Astrocyte of the cerebellum (primary cell): ENCODE data around the gene CHRM4.

ENCODE experiments used
- DNase-seq: peaks from one replicate; pipeline ENCODE4 v3.0.0-alpha.2; 2011; ENCODE audit warnings: low read depth
- H3K4me3 ChIP-seq: 2 replicates; pipeline ENCODE4 v1.5.1; 2011; ENCODE audit warnings: mild to moderate bottlenecking, low read depth, low read length, moderate library complexity
- CTCF ChIP-seq: IDR thresholded peaks from 2 replicates; pipeline ENCODE4 v1.5.1; 2012; ENCODE audit warnings: low read length, low read depth, moderate library complexity, mild to moderate bottlenecking; ENCODE audit errors: missing control alignments
- in situ Hi-C: cut with HindIII; loops from 2 replicates; pipeline ENCODE4 v1.10.0; 2017; ENCODE audit warnings: low sequenced_read_pairs

CHRM4 gene

GRCh38 chr11:46367916-46368267 lies 23.7 kb downstream of the CHRM4 start:
- TF ChIP-seq CTCF: no peak
- in situ Hi-C loops: no loop called here
- H3K4me3 ChIP-seq: no peak overlapping the region
- DNase-seq: no peak

- peak; percentile 78 for TF ChIP-seq CTCF
- no peak overlapping the region for H3K4me3 ChIP-seq
- no peak for DNase-seq
- in situ Hi-C loops: no loop called here
Measured at GRCh38 chr11:46367244-46367915, 24.2 kb downstream of the CHRM4 start.

GRCh38 chr11:46366661-46367161 lies 24.9 kb downstream of the CHRM4 start:
- TF ChIP-seq CTCF: no peak
- in situ Hi-C loops: no loop called here
- DNase-seq: no peak
- H3K4me3 ChIP-seq: no peak overlapping the region

- no peak for DNase-seq
- no peak for TF ChIP-seq CTCF
- H3K4me3 ChIP-seq: no peak overlapping the region
- in situ Hi-C loops: no loop called here
Measured at GRCh38 chr11:46366260-46366659, 25.3 kb downstream of the CHRM4 start.

GRCh38 chr11:46364791-46365190 lies 26.8 kb downstream of the CHRM4 start:
- in situ Hi-C loops: no loop called here
- H3K4me3 ChIP-seq: no peak overlapping the region
- no peak for DNase-seq
- no peak for TF ChIP-seq CTCF

GRCh38 chr11:46364056-46364455 lies 27.5 kb downstream of the CHRM4 start:
- TF ChIP-seq CTCF: no peak
- DNase-seq: no peak
- no peak overlapping the region for H3K4me3 ChIP-seq
- in situ Hi-C loops: no loop called here

- no peak overlapping the region for H3K4me3 ChIP-seq
- no peak for TF ChIP-seq CTCF
- in situ Hi-C loops: no loop called here
- no peak for DNase-seq
Measured at GRCh38 chr11:46363455-46364005, 28.0 kb downstream of the CHRM4 start.
